Panc1 (cell line): Measurements from ENCODE around the gene ARMH2.

Experiments used
- POLR2AphosphoS5 ChIP-seq: IDR thresholded peaks from 2 replicates; pipeline ENCODE4 v1.6.1; 2012; ENCODE audit warnings: mild to moderate bottlenecking, low read depth, low read length, moderate library complexity
- SIN3A ChIP-seq: IDR thresholded peaks from 2 replicates; pipeline ENCODE4 v1.6.1; 2012; ENCODE audit warnings: low read depth, mild to moderate bottlenecking, low read length, moderate library complexity, borderline replicate concordance; ENCODE audit not compliant: insufficient read depth
- TF ChIP-seq, protein P1 (sequence below): fragments of 450-650 bp; IDR thresholded peaks from 2 replicates; pipeline ENCODE4 v1.5.1; 2017; ENCODE audit warnings: mild to moderate bottlenecking

DNA sequence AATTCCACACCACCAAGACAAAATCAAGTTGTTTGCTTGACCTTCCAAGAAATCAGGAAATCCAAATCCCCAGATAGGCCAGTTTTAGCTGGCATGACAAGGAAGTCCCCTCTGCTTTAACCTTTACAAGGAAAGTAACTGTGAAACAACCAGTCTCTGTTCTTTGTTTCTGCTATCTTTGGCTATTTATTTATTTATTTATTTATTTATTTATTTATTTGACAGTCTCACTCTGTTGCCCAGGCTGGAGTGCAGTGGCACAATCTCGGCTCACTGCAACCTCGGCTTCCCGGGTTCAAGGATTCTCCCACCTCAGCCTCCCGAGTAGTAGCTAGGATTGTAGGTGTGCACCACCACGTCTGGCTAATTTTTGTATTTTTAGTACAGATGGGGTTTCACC, 38.5 kb downstream of the ARMH2 start:
- TF ChIP-seq, protein P1, sequence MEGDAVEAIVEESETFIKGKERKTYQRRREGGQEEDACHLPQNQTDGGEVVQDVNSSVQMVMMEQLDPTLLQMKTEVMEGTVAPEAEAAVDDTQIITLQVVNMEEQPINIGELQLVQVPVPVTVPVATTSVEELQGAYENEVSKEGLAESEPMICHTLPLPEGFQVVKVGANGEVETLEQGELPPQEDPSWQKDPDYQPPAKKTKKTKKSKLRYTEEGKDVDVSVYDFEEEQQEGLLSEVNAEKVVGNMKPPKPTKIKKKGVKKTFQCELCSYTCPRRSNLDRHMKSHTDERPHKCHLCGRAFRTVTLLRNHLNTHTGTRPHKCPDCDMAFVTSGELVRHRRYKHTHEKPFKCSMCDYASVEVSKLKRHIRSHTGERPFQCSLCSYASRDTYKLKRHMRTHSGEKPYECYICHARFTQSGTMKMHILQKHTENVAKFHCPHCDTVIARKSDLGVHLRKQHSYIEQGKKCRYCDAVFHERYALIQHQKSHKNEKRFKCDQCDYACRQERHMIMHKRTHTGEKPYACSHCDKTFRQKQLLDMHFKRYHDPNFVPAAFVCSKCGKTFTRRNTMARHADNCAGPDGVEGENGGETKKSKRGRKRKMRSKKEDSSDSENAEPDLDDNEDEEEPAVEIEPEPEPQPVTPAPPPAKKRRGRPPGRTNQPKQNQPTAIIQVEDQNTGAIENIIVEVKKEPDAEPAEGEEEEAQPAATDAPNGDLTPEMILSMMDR, result no peak
- TF ChIP-seq POLR2AphosphoS5, result no peak
- no peak for TF ChIP-seq SIN3A
